Activated CD8-positive, alpha-beta T cell treated with anti-CD3 and anti-CD28 coated beads, Interleukin-2, amount 10 ng/mL, durations not matched to agents 7 days and 5 days (primary cell): Measurements from ENCODE around the gene TM9SF1. TPM values are rescaled to one million over a fixed set of nuclear protein-coding genes. Genes with fewer than 3 reads are reported as not detected.

Experiments used
- ATAC-seq: fragments of 150-1000 bp; cut with Tn5 transposase; one replicate; pipeline ENCODE4 v1.10.0; 2021; ENCODE audit warnings: moderate library complexity
- CTCF ChIA-PET: fragments of 350-600 bp; sonication (Branson Sonifier 250); formaldehyde crosslinking; loops from one replicate; lab custom pipeline; 2021; ENCODE audit warnings: antibody characterized with exemption; lab: Charles Lee
- POLR2A ChIA-PET: fragments of 350-600 bp; sonication (Branson Sonifier 250); formaldehyde crosslinking; loops from one replicate; lab custom pipeline; 2021; ENCODE audit warnings: antibody characterized with exemption; lab: Charles Lee
- DNase-seq: peaks from one replicate; pipeline ENCODE4 v3.0.0-alpha.2; 2020
- H3K27ac Mint-ChIP-seq: one replicate; pipeline ENCODE4 v1.8.0; 2021; ENCODE audit warnings: mild to moderate bottlenecking, mixed read lengths
- H3K27me3 Mint-ChIP-seq: one replicate; pipeline ENCODE4 v1.8.0; 2021; ENCODE audit warnings: low read depth, mixed read lengths
- H3K36me3 Mint-ChIP-seq: one replicate; pipeline ENCODE4 v1.8.0; 2021; ENCODE audit warnings: low read depth, mixed read lengths
- H3K4me1 Mint-ChIP-seq: one replicate; pipeline ENCODE4 v1.8.0; 2021; ENCODE audit warnings: low read depth, mixed read lengths
- H3K4me3 Mint-ChIP-seq: one replicate; pipeline ENCODE4 v1.8.0; 2021; ENCODE audit warnings: mild to moderate bottlenecking, mixed read lengths
- H3K9me3 Mint-ChIP-seq: one replicate; pipeline ENCODE4 v1.8.0; 2022; ENCODE audit warnings: mixed read lengths; ENCODE audit not compliant: insufficient read depth
- total RNA-seq, 2 experiments: library from RNA; stranded (reverse); gene quantifications; one replicate each; pipeline ENCODE4 v1.2.3, GENCODE V29; 2021

TM9SF1 gene
- total RNA-seq, 2 experiments from 2014 or later, result 29.3 to 32.8 TPM

DNA sequence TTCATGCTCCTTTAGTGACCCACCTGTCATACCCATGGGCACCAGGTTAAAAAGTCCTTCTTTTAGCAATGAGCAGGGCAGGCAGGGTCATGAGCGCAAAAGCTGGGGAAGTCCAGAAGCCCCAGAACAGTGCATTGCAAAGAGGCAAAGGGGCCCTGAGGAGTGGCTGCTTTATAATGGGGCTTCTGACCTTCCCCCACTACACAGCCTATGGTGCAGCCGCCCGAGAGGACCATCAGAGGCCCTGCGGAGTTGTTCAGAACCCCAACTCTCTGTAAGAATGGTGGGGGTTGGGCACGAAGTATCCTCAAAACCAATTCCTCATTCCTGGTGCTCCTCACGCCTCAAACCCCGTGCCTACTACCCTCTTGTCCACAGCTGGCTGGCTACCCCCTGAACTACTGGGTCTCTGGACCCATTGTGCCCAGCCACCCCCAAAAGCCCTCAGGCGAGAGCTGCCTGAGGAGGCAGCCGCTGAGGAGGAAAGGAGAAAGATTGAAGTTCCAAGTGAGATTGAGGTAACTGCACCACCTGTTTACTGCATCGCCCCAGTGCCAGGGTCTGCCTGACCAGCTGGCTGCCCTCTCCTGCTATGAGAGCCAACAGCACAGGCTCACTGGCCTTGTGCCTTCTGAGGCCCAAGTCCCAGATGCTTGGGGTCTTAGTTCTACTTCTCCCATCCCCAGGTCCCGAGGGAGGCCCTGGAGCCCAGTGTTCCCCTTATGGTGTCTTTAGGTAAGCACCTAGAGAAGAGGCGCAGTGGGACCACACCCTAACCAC, 16.7 kb downstream of the TM9SF1 start:
- no peaks in the 10 kb centered on the region for H3K27me3 Mint-ChIP-seq
- H3K36me3 Mint-ChIP-seq, result peaks cover 59% of the 10 kb centered on the region
- peaks cover 8% of the 10 kb centered on the region for H3K4me1 Mint-ChIP-seq
- H3K27ac Mint-ChIP-seq, result no peak overlapping the region
- H3K9me3 Mint-ChIP-seq, result no peaks in the 10 kb centered on the region
- POLR2A ChIA-PET, result interaction anchor here (0.7 to 5.1 kb wide), 5 partner anchors 9 to 28 kb away, joined by 5 to 37 read pairs (median 5); partner anchors contain the start of gene IRF9
- no peak for DNase-seq
- CTCF ChIA-PET, result interaction anchor here (0.8 kb wide), 1 partner anchor 10 kb away, joined by 3 read pairs; the partner anchor contains the start of gene IPO4
- no peak for ATAC-seq
- H3K4me3 Mint-ChIP-seq, result no peak overlapping the region

DNA sequence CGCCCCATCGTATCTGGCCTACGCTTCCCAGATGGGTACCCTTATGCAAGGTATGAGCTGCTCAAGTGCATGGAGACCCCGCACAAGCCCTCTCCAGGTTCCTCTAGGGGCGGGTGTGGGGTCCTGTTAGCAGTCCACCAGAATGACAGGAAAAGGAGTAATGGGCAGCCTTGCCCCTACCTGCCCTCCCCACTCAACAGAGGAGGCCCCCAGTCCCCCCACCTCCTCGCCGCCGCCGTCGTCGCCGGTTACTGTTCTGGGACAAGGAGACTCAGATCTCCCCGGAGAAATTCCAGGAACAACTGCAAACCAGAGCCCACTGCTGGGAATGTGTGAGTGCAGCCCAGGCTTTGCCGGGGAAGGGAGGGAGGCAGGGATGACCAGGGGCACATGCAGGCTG, 17.4 kb downstream of the TM9SF1 start:
- Mint-ChIP-seq H3K36me3 (peaks cover 60% of the 10 kb centered on the region), H3K4me1 (peaks cover 12% of the 10 kb centered on the region), H3K27ac (no peak overlapping the region), H3K9me3 (no peaks in the 10 kb centered on the region), H3K4me3 (no peak overlapping the region), H3K27me3 (no peaks in the 10 kb centered on the region)
- ChIA-PET CTCF (no interaction called here), POLR2A (interaction anchor here (0.7 to 5.1 kb wide), 4 partner anchors 11 to 36 kb away, joined by 4 to 37 read pairs (median 7); partner anchors contain the start of genes EMC9 and IRF9)
- ATAC-seq, result no peak
- DNase-seq, result no peak

DNA sequence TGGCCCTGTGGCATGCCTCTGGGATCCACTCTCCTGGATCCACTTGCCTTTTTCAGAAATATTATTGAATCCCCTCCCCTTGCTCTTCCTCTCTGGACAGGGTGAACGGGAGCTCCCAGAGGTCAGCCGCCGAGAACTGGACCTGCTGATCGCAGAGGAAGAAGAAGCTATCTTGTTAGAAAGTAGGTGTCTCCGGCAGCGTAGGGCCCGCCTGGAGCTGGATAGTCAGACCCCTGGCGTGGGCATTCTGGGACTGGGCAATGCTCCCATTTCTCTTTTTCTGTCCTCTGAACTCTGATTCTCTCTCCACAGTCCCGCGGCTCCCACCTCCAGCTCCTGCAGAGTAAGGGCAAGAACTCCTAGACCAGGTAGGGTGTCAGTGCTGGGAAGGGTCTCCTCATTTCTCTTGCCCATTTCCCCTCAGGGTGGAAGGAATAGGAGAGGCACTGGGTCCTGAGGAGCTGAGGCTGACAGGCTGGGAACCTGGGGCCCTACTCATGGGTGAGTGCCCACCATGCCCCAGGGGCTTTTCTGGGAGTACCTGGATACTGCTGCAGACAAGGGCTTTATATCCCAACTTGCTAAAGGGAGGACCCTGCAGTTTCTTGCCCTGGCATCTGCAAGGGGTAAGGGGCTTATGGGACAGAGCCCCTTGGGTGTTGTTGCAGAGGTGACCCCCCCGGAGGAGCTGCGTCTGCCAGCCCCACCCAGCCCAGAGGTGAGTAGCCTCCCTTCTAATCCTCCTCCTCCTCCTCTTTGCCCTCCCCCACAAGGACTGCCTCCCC, 18.0 kb downstream of the TM9SF1 start:
- H3K36me3 Mint-ChIP-seq, result peaks cover 58% of the 10 kb centered on the region
- no peak overlapping the region for H3K4me3 Mint-ChIP-seq
- peaks cover 14% of the 10 kb centered on the region for H3K4me1 Mint-ChIP-seq
- ATAC-seq, result no peak
- no peak for DNase-seq
- H3K27me3 Mint-ChIP-seq, result no peaks in the 10 kb centered on the region
- POLR2A ChIA-PET, result interaction anchor here (0.7 to 5.1 kb wide), 5 partner anchors 10 to 36 kb away, joined by 4 to 37 read pairs (median 9); partner anchors contain the start of genes EMC9, IPO4 and IRF9
- CTCF ChIA-PET, result no interaction called here
- H3K9me3 Mint-ChIP-seq, result no peaks in the 10 kb centered on the region
- no peak overlapping the region for H3K27ac Mint-ChIP-seq

DNA sequence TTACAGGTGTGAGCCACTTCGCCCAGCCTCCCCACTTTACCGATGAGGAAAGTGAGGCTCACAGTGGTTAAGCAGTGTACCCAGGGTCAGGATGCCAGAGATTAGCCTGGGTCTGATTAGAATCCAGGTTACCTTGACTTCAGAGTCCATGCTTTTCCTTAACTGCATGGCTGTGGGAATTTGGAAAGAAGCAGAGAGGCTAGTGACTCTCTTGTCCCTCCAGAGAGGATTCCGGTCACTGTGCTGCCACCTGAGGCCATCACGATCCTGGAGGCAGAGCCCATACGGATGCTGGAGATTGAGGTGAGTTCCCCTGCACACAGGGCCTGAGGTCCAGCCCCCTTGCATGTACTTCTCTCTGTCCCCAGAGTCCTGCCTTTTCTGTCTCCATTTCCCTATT, 18.6 kb downstream of the TM9SF1 start:
- H3K4me3 Mint-ChIP-seq, result no peak overlapping the region
- no peak for DNase-seq
- H3K27ac Mint-ChIP-seq, result no peak overlapping the region
- H3K27me3 Mint-ChIP-seq, result no peaks in the 10 kb centered on the region
- ChIA-PET CTCF (interaction anchor here (0.7 kb wide), 1 partner anchor 15 kb away, joined by 3 read pairs; the partner anchor contains the start of gene IRF9), POLR2A (interaction anchor here (0.7 to 5.1 kb wide), 5 partner anchors 11 to 15 kb away, joined by 3 to 37 read pairs (median 5); partner anchors contain the start of genes IPO4 and IRF9)
- peaks cover 58% of the 10 kb centered on the region for H3K36me3 Mint-ChIP-seq
- H3K4me1 Mint-ChIP-seq, result peaks cover 19% of the 10 kb centered on the region
- no peaks in the 10 kb centered on the region for H3K9me3 Mint-ChIP-seq
- ATAC-seq, result no peak

DNA sequence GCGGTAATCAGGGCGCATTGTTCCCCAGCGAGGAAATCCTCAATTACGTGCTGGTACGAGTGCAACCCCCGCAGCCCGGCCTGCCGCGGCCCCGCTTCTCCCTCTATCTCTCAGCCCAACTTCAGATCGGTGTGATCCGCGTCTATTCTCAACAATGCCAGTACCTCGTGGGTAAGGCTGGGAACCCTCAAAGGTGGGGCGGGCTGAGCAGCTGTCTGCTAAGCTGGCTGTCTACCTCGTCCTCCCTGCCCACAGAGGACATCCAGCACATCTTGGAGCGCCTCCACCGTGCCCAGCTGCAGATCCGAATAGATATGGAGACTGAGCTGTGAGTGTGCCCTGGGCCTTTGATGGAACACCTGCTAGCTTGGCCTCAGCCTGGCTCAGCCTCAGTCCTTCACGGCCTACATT, 22.4 kb downstream of the TM9SF1 start:
- Mint-ChIP-seq H3K36me3 (peaks cover 58% of the 10 kb centered on the region), H3K4me3 (peak overlapping the region; percentile 77), H3K27ac (peak overlapping the region; percentile 60), H3K9me3 (no peaks in the 10 kb centered on the region), H3K27me3 (no peaks in the 10 kb centered on the region), H3K4me1 (peaks cover 41% of the 10 kb centered on the region)
- DNase-seq, result no peak
- CTCF ChIA-PET, result interaction anchor here (0.7 to 1.0 kb wide), 2 partner anchors 11 to 70 kb away, joined by 3 to 4 read pairs; partner anchors contain the start of genes IRF9 and TINF2
- ATAC-seq, result no peak
- POLR2A ChIA-PET, result interaction anchor here (0.9 to 6.2 kb wide), 5 partner anchors 8 to 14 kb away, joined by 3 to 74 read pairs (median 4); partner anchors contain the start of genes IPO4 and IRF9

DNA sequence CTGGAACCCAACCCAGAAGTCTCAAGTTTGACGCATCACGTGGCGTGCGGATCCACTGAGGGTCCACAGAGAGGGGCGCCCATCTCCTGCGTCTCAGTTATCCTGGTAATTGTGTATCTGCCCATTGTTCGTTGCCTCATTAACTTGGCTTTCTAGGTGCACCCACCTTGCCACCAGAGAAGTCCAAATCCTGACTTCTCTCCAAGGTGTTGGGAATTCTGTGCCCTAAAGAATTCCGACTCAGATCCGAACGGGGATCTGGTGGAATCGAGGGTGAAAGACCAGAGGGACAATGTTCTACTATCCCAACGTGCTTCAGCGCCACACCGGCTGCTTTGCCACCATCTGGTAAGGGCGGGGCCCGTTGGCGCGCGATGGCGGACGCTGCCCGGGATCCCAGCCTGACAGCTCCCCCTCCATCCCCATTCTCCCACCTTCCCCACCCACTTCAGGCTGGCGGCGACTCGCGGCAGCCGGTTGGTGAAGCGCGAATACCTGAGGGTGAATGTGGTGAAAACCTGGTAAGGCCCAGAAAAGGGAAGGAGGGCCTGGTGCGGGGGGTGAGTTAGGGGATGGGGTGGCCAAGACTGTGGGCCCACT, 22.9 kb downstream of the TM9SF1 start:
- Mint-ChIP-seq H3K27me3 (no peaks in the 10 kb centered on the region), H3K9me3 (no peaks in the 10 kb centered on the region), H3K27ac (peak overlapping the region; percentile 72), H3K4me1 (peaks cover 44% of the 10 kb centered on the region), H3K4me3 (peak overlapping the region; percentile 77), H3K36me3 (peaks cover 60% of the 10 kb centered on the region)
- ChIA-PET CTCF (interaction anchor here (2.5 kb wide), 1 partner anchor 11 kb away, joined by 7 read pairs; the partner anchor contains the start of gene IRF9), POLR2A (interaction anchor here (2.0 to 6.2 kb wide), 3 partner anchors 11 to 15 kb away, joined by 4 to 74 read pairs (median 25); partner anchors contain the start of genes IPO4 and IRF9)
- no peak for DNase-seq
- ATAC-seq, result no peak

DNA sequence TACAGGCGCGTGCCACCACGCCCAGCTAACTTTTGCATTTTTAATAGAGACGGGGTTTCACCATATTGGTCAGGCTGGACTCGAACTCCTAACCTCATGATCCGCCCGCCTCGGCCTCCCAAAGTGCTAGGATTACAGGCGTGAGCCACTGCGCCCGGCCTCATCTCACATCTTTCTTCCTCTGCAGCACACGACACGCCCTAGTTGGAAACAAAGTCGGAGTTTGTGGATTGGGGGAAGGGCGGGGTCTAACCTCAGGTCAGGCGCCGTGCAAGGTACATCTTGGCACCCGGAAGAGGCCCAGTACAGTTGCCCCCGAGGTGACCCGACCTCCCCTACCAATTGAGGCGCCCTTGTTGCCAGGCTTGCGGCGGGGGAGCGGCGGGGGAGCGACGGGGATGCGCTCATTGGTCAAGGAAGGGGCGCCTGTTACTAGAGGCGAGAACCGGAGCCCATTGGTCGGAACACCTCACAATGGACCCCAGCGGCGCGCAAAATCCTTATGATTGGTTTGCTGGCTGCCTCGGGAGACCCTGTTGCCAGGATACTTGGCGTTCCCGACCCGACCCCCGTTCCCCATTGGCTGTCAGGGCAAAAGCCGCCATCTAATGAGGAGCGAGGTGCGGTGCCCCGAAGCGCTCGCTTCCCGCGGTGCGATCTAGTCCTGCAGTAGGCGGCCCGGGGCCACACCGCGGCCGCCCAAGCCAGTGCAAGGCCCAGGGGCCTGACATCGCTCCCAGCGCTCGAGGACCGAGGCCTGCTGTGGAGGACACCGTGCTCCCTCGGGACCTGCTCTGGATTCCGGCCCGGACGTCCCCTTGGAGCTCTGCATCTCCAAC, 23.6 kb downstream of the TM9SF1 start, which contains the start of gene REC8:
Gene REC8, plus strand, starts transcription at position 659 of the 839 bp plus-strand sequence. CDS start 473 bp downstream, outside the sequence.
- H3K27ac Mint-ChIP-seq, result peak within 1 kb of the TSS; percentile 81
- CTCF ChIA-PET, result interaction anchor here (0.6 to 2.5 kb wide), 2 partner anchors 11 to 44 kb away, joined by 5 to 7 read pairs; partner anchors contain the start of genes IRF9 and MDP1
- peak; percentile 85 for DNase-seq
- POLR2A ChIA-PET, result interaction anchor here (0.6 to 6.2 kb wide), 10 partner anchors 9 to 1036 kb away, joined by 3 to 74 read pairs (median 4); partner anchors contain the start of genes IPO4 and IRF9
- H3K4me1 Mint-ChIP-seq, result peaks cover 50% of the 10 kb centered on the region
- no peaks in the 10 kb centered on the region for H3K9me3 Mint-ChIP-seq
- H3K4me3 Mint-ChIP-seq, result peak within 1 kb of the TSS; percentile 77
- H3K27me3 Mint-ChIP-seq, result no peaks in the 10 kb centered on the region
- H3K36me3 Mint-ChIP-seq, result peaks cover 60% of the 10 kb centered on the region
- peak; percentile 77 for ATAC-seq

DNA sequence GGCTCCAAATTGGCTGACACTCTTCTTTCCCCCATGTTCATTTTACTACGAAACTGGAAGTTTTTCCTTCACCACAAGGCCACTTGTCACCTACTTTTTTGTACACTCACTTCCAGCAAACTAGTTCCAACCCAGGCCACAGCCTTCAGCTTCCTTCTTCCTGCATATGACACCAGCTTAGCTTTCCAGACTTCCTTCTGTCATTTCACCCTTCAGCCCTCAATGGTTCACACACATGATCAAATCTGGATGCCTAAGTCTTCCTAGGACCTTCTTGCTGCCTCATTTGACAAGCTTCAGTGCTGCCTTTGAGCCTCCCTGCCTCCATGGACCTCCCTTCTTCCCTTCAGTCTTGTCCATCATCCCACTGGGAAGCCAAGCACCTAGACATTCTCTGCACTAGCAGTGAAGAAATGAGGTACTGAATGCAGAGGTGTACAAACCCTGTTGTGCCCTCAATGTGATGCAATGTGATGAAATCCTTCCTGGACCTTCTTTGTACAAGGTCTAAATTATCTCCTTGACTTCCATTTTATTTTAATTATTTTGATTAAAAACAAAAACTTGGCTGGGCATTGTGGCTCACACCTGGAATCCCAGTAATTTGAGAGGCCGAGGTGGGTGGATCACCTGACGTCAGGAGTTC, 27.6 kb downstream of the TM9SF1 start:
- Mint-ChIP-seq H3K36me3 (peaks cover 78% of the 10 kb centered on the region), H3K4me1 (peaks cover 72% of the 10 kb centered on the region)

DNA sequence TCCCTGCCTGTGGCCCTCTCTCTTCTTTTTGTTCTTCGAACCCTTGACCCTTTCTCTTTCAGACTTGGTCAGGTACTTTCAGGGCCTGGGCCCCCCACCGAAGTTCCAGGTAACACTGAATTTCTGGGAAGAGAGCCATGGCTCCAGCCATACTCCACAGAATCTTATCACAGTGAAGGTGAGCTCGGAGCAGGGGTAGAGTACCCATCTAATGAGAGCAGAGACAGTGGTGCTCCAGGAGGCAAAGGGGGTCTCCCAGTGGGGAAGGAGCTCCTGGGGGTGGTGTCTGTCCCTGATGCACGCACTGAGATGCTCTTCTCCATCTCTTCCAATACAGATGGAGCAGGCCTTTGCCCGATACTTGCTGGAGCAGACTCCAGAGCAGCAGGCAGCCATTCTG, 29.5 kb downstream of the TM9SF1 start:
- Mint-ChIP-seq H3K27ac (no peak overlapping the region), H3K27me3 (no peaks in the 10 kb centered on the region), H3K4me3 (no peak overlapping the region), H3K4me1 (peaks cover 63% of the 10 kb centered on the region), H3K36me3 (peaks cover 82% of the 10 kb centered on the region), H3K9me3 (no peaks in the 10 kb centered on the region)
- CTCF ChIA-PET, result no interaction called here
- DNase-seq (no peak), ATAC-seq (no peak)
- POLR2A ChIA-PET, result interaction anchor here (1.2 to 7.6 kb wide), 7 partner anchors 12 to 51 kb away, joined by 3 to 229 read pairs (median 11); partner anchors contain the start of genes DCAF11, IPO4, NRL and PSME2

More for the DNA sequence above, 27.6 kb downstream of the TM9SF1 start:
- ATAC-seq, result no peak
- Mint-ChIP-seq H3K9me3 (no peaks in the 10 kb centered on the region), H3K27ac (peak overlapping the region; percentile 63), H3K27me3 (no peaks in the 10 kb centered on the region), H3K4me3 (no peak overlapping the region)
- ChIA-PET CTCF (no interaction called here), POLR2A (interaction anchor here (0.6 to 1.4 kb wide), 6 partner anchors 11 to 73 kb away, joined by 3 to 9 read pairs (median 4); partner anchors contain the start of gene EMC9)
- DNase-seq, result no peak
